Suprapubic skin (tissue), 4 donors: ENCODE results near the gene SLC12A3.

ENCODE experiments used
- POLR2A ChIP-seq, 2 donors: fragments of 450-650 bp; IDR thresholded peaks; one replicate each; pipeline ENCODE4 v1.6.1; 2017; ENCODE audit warnings: antibody characterized with exemption in 2 of 2, mild to moderate bottlenecking in 2 of 2, moderate library complexity in 2 of 2
- POLR2AphosphoS5 ChIP-seq, 3 donors: sonication (generic); formaldehyde crosslinking; IDR thresholded peaks; one replicate each; pipeline ENCODE4 v1.6.1; 2017; ENCODE audit warnings: antibody characterized with exemption in 3 of 3
- TF ChIP-seq, protein P1 (sequence below), 2 donors: fragments of 200-600 bp in 1 of 2; fragments of 450-650 bp in 1 of 2; sonication (generic) in 1 of 2; IDR thresholded peaks; one replicate each; pipeline ENCODE4 v1.5.1; 2016 to 2019; ENCODE audit warnings: antibody characterized with exemption in 2 of 2, mild to moderate bottlenecking in 1 of 2, moderate library complexity in 1 of 2

DNA sequence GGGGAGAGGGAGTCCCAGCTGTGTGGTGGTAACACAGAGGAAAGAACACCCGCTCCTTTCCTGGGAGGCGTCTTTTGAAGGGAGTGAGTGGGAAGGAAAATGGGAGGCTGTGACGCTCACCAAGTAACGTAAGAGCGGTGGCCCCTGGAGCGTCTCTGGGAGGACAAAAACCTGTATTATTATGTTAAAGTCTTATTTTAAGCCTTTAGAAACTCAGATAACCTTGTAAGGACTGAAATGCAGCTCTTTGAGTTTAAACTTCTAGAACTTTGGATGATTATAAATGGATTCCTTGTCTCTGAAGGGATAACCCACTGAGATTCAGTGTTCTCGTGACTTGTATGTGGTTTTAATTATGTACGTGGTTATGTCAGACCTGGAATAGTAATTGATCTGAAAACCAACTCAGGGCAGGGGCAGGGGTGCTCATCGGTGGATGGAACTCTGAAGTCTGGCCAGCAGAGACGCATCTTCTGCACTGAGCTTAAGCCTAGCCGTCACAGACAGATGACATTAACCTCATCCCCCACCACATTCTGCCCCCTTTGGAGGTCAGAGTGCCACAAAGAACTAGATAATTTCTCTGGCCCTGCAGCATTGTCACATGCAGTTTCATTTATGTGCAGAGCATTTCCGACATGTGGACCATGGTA lies 41.8 kb upstream of the SLC12A3 start:
- TF ChIP-seq POLR2A (IDR thresholded peaks at IDR 0.05) (no peak), POLR2AphosphoS5 (IDR thresholded peaks at IDR 0.05) (no peak)
- TF ChIP-seq, protein P1, sequence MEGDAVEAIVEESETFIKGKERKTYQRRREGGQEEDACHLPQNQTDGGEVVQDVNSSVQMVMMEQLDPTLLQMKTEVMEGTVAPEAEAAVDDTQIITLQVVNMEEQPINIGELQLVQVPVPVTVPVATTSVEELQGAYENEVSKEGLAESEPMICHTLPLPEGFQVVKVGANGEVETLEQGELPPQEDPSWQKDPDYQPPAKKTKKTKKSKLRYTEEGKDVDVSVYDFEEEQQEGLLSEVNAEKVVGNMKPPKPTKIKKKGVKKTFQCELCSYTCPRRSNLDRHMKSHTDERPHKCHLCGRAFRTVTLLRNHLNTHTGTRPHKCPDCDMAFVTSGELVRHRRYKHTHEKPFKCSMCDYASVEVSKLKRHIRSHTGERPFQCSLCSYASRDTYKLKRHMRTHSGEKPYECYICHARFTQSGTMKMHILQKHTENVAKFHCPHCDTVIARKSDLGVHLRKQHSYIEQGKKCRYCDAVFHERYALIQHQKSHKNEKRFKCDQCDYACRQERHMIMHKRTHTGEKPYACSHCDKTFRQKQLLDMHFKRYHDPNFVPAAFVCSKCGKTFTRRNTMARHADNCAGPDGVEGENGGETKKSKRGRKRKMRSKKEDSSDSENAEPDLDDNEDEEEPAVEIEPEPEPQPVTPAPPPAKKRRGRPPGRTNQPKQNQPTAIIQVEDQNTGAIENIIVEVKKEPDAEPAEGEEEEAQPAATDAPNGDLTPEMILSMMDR (IDR thresholded peaks at IDR 0.05), result no peak
